Nephron progenitor cell (in vitro differentiated cells): ENCODE measurements around the gene GET4.

Source experiments
- DNase-seq: peaks from one replicate; pipeline ENCODE4 v3.0.0; 2021
- H3K27ac Mint-ChIP-seq: 2 replicates; pipeline ENCODE4 v1.8.0; 2021; ENCODE audit warnings: mild to moderate bottlenecking, moderate library complexity, mixed read lengths
- H3K27me3 Mint-ChIP-seq: 2 replicates; pipeline ENCODE4 v1.8.0; 2021; ENCODE audit warnings: mild to moderate bottlenecking, low read depth, mixed read lengths; ENCODE audit not compliant: poor library complexity
- H3K36me3 Mint-ChIP-seq: 2 replicates; pipeline ENCODE4 v1.8.0; 2021; ENCODE audit warnings: low read depth, mixed read lengths
- H3K4me1 Mint-ChIP-seq: 2 replicates; pipeline ENCODE4 v1.8.0; 2021; ENCODE audit warnings: mixed read lengths
- H3K4me3 Mint-ChIP-seq: 2 replicates; pipeline ENCODE4 v1.8.0; 2021; ENCODE audit warnings: mild to moderate bottlenecking, moderate library complexity, mixed read lengths
- H3K9me3 Mint-ChIP-seq: 2 replicates; pipeline ENCODE4 v1.8.0; 2021; ENCODE audit warnings: mild to moderate bottlenecking, moderate library complexity, mixed read lengths
- CTCF ChIP-seq: fragments of 200-600 bp; sonication (generic); IDR thresholded peaks from 2 replicates; pipeline ENCODE4 v1.5.0; 2021; ENCODE audit warnings: antibody characterized with exemption

Gene GET4

GRCh38 chr7:918118-918425 is 41.7 kb downstream of the GET4 start:
- peak; percentile 0 for DNase-seq
- H3K27ac Mint-ChIP-seq = no peak overlapping the region
- no peak overlapping the region for H3K4me3 Mint-ChIP-seq
- no peaks in the 10 kb centered on the region for H3K36me3 Mint-ChIP-seq
- H3K4me1 Mint-ChIP-seq = peaks cover 46% of the 10 kb centered on the region
- peaks cover 3% of the 10 kb centered on the region for H3K27me3 Mint-ChIP-seq
- H3K9me3 Mint-ChIP-seq = no peaks in the 10 kb centered on the region
- no peak for TF ChIP-seq CTCF

- H3K4me3 Mint-ChIP-seq = no peak overlapping the region
- TF ChIP-seq CTCF = no peak
- H3K9me3 Mint-ChIP-seq = no peaks in the 10 kb centered on the region
- peak; percentile 1 for DNase-seq
- peaks cover 3% of the 10 kb centered on the region for H3K27me3 Mint-ChIP-seq
- H3K4me1 Mint-ChIP-seq = peaks cover 47% of the 10 kb centered on the region
- no peak overlapping the region for H3K27ac Mint-ChIP-seq
- H3K36me3 Mint-ChIP-seq = no peaks in the 10 kb centered on the region
These were observed 42.2 kb downstream of the GET4 start for GRCh38 chr7:918441-919113.

- no peaks in the 10 kb centered on the region for H3K9me3 Mint-ChIP-seq
These were observed 42.7 kb downstream of the GET4 start for GRCh38 chr7:919114-919442.

GRCh38 chr7:919924-920341 is 43.6 kb downstream of the GET4 start:
- H3K4me1 Mint-ChIP-seq = peaks cover 45% of the 10 kb centered on the region
- DNase-seq = peak; percentile 1
- no peak overlapping the region for H3K4me3 Mint-ChIP-seq
- H3K27me3 Mint-ChIP-seq = peaks cover 3% of the 10 kb centered on the region
- no peak overlapping the region for H3K27ac Mint-ChIP-seq
- no peaks in the 10 kb centered on the region for H3K9me3 Mint-ChIP-seq
- TF ChIP-seq CTCF = no peak
- no peaks in the 10 kb centered on the region for H3K36me3 Mint-ChIP-seq

More at GRCh38 chr7:919114-919442, 42.7 kb downstream of the GET4 start:
- no peak for TF ChIP-seq CTCF
- Mint-ChIP-seq H3K36me3 (no peaks in the 10 kb centered on the region), H3K27me3 (peaks cover 3% of the 10 kb centered on the region), H3K4me3 (no peak overlapping the region), H3K27ac (no peak overlapping the region), H3K4me1 (peaks cover 47% of the 10 kb centered on the region)
- DNase-seq = peak; percentile 1

GRCh38 chr7:920351-921070 is 44.2 kb downstream of the GET4 start:
- peak; percentile 1 for DNase-seq
- H3K27me3 Mint-ChIP-seq = peaks cover 3% of the 10 kb centered on the region
- no peak for TF ChIP-seq CTCF
- H3K36me3 Mint-ChIP-seq = no peaks in the 10 kb centered on the region
- H3K4me3 Mint-ChIP-seq = no peak overlapping the region
- no peak overlapping the region for H3K27ac Mint-ChIP-seq
- no peaks in the 10 kb centered on the region for H3K9me3 Mint-ChIP-seq
- peaks cover 40% of the 10 kb centered on the region for H3K4me1 Mint-ChIP-seq

GRCh38 chr7:921071-921461 is 44.7 kb downstream of the GET4 start:
- Mint-ChIP-seq H3K27ac (no peak overlapping the region), H3K4me1 (peaks cover 34% of the 10 kb centered on the region), H3K9me3 (no peaks in the 10 kb centered on the region), H3K27me3 (peaks cover 3% of the 10 kb centered on the region), H3K36me3 (no peaks in the 10 kb centered on the region), H3K4me3 (no peak overlapping the region)
- DNase-seq = no peak
- no peak for TF ChIP-seq CTCF
